ENCODE measurements around the gene TRIM31. TPM values are rescaled to one million over a fixed set of nuclear protein-coding genes. Genes with fewer than 3 reads are reported as not detected.

The TRIM31 gene
- polyA plus RNA-seq, 1 of the 3 experiments (the other 2 are of a cell fraction): not detected

- DNase-seq: no peak
- Histone ChIP-seq H3K27ac (ENCODE audit: low read depth in 2 of 2, low read length in 1 of 2) (no peak overlapping the region), H3K9me3 (no peaks in the 10 kb centered on the region), H3F3A (replicated peaks; ENCODE audit: insufficient read depth) (no peaks in the 10 kb centered on the region), H4K20me1 (ENCODE audit: insufficient read depth) (no peaks in the 10 kb centered on the region), H3K9me2 (no peaks in the 10 kb centered on the region), H3K9ac (no peak overlapping the region), H3K36me3 (replicated peaks in 1 of 2; ENCODE audit: control insufficient read depth in 1 of 2, insufficient read depth in 2 of 2, low read length in 1 of 2) (no peaks in the 10 kb centered on the region), H3K4me2 (no peak overlapping the region), H3K4me1 (ENCODE audit: control insufficient read depth in 1 of 2, insufficient read depth in 2 of 2, low read depth in 1 of 2, low read length in 1 of 2) (peaks cover 0 to 6% of the 10 kb centered on the region in 2 experiments; a peak in 2 of 4 replicates), H3K79me2 (ENCODE audit: insufficient read depth) (no peaks in the 10 kb centered on the region), H3K27me3 (ENCODE audit: insufficient read depth) (peaks cover 19% of the 10 kb centered on the region), H2AFZ (ENCODE audit: low read depth) (no peak overlapping the region), H3K4me3 (ENCODE audit: low read depth in 2 of 2, low read length in 1 of 2) (no peak overlapping the region)
- TF ChIP-seq JUND (IDR thresholded peaks at IDR 0.05) (no peak), EZH2phosphoT487 (IDR thresholded peaks at IDR 0.05; ENCODE audit: borderline replicate concordance, low read depth) (no peak), GABPA (IDR thresholded peaks at IDR 0.05; ENCODE audit: low read depth) (no peak), TCF12 (IDR thresholded peaks at IDR 0.05) (no peak), FOXM1 (IDR thresholded peaks at IDR 0.05; ENCODE audit: low read depth) (no peak), PBX3 (IDR thresholded peaks at IDR 0.05) (no peak), GATA2 (CRISPR knock-in tag; IDR thresholded peaks at IDR 0.05) (no peak), RFX5 (IDR thresholded peaks at IDR 0.05; ENCODE audit: low read length) (no peak), FOSL2 (IDR thresholded peaks at IDR 0.05; ENCODE audit: borderline replicate concordance, low read depth) (no peak), FOXJ3 (CRISPR knock-in tag; IDR thresholded peaks at IDR 0.05) (no peak), YY1 (IDR thresholded peaks at IDR 0.05; ENCODE audit: low read depth) (no peak), REST (IDR thresholded peaks at IDR 0.05; ENCODE audit: low read depth, low read length) (no peak), IRF3 (IDR thresholded peaks at IDR 0.05; ENCODE audit: low read depth, low read length) (no peak), ELF1 (IDR thresholded peaks at IDR 0.05) (no peak), NFIC (IDR thresholded peaks at IDR 0.05; ENCODE audit: borderline replicate concordance) (no peak), TAF1 (IDR thresholded peaks at IDR 0.05; ENCODE audit: borderline replicate concordance, low read depth, low read length) (no peak)
- POLR2A ChIA-PET: no interaction called here
- WGBS (ENCODE audit: low lambda C conversion rate): 14% methylated on average over 1 of the region's 3 CpGs
- CTCF ChIA-PET: interaction anchor here (0.5 to 9.3 kb wide), 5 partner anchors 16 to 474 kb away, joined by 3 to 91 read pairs (median 4); no protein-coding TSS in a partner anchor
Observed at GRCh38 chr6:30147096-30147495, 34.2 kb upstream of the TRIM31 start.
